ENCODE data around the gene ADAM12. TPM values are rescaled to one million over a fixed set of nuclear protein-coding genes. Genes with fewer than 3 reads are reported as not detected.

ADAM12 gene
- total RNA-seq, 1 experiment from 2014 or later = 0.24 TPM

GRCh38 chr10:126188679-126189200 is 199.5 kb downstream of the ADAM12 start:
- Histone ChIP-seq H3K27me3 (ENCODE audit: insufficient read depth, low read length) (no peaks in the 10 kb centered on the region), H2BK5ac (ENCODE audit: insufficient read length, low read length) (no peak overlapping the region), H4K8ac (replicated peaks; ENCODE audit: insufficient read length, low read depth, low read length) (no peak overlapping the region), H3K27ac (ENCODE audit: insufficient read length, low read depth, low read length) (no peak overlapping the region), H4K20me1 (ENCODE audit: control insufficient read depth, insufficient read depth, insufficient read length) (no peaks in the 10 kb centered on the region), H3K9me3 (ENCODE audit: control insufficient read depth, low read depth, low read length) (no peaks in the 10 kb centered on the region), H3K79me2 (ENCODE audit: insufficient read depth, low read length) (no peaks in the 10 kb centered on the region), H3K23me2 (ENCODE audit: insufficient read length, low read depth, low read length, poor library complexity, severe bottlenecking) (no peaks in the 10 kb centered on the region), H3K23ac (ENCODE audit: insufficient read length, low read depth, low read length) (no peak overlapping the region), H3K9ac (ENCODE audit: extremely low read depth, insufficient read length, low read length) (no peak overlapping the region), H3K56ac (ENCODE audit: insufficient read length, low read depth, low read length) (no peak overlapping the region), H3K4me1 (ENCODE audit: insufficient read depth, low read length) (no peaks in the 10 kb centered on the region), H2BK120ac (ENCODE audit: low read depth, low read length, poor library complexity, severe bottlenecking) (no peak overlapping the region), H3K18ac (ENCODE audit: insufficient read length, low read depth, low read length) (no peak overlapping the region), H2BK20ac (ENCODE audit: low read depth, low read length, poor library complexity, severe bottlenecking) (no peak overlapping the region), H2AFZ (ENCODE audit: low read length) (no peak overlapping the region), H3K14ac (ENCODE audit: insufficient read depth, low read length) (no peak overlapping the region), H3K79me1 (ENCODE audit: insufficient read depth, low read depth, low read length, poor library complexity, severe bottlenecking) (no peaks in the 10 kb centered on the region), H3K4ac (ENCODE audit: low read depth, low read length) (no peak overlapping the region), H4K5ac (ENCODE audit: insufficient read length, low read depth, low read length) (no peak overlapping the region), H2BK12ac (ENCODE audit: insufficient read length, low read depth, low read length) (no peak overlapping the region), H2BK15ac (ENCODE audit: low read depth, low read length) (no peak overlapping the region), H2AK5ac (ENCODE audit: insufficient read length, low read length) (no peak overlapping the region), H3T11ph (ENCODE audit: low read length) (no peak overlapping the region), H4K91ac (ENCODE audit: insufficient read length, low read depth, low read length) (no peak overlapping the region), H3K4me2 (ENCODE audit: insufficient read depth, insufficient read length, low read length) (no peak overlapping the region)
- no peak overlapping the region for H3K27ac Mint-ChIP-seq
- no peaks in the 10 kb centered on the region for H3K36me3 Mint-ChIP-seq (ENCODE audit: insufficient read depth in 1 of 3, low read depth in 3 of 3)
- H3K4me3 Mint-ChIP-seq = no peak overlapping the region
- WGBS (ENCODE audit: extremely low coverage, insufficient read length, low lambda C conversion rate) = 100% methylated on average over 1 of the region's 3 CpGs
- H3K27me3 Mint-ChIP-seq (ENCODE audit: low read depth) = peaks cover 7% of the 10 kb centered on the region
- H3K9me3 Mint-ChIP-seq = no peaks in the 10 kb centered on the region
- H3K4me1 Mint-ChIP-seq = peaks cover 2 to 3% of the 10 kb centered on the region in 2 experiments; a peak in 1 of 4 replicates
- no peak for DNase-seq
- TF ChIP-seq, protein P1, sequence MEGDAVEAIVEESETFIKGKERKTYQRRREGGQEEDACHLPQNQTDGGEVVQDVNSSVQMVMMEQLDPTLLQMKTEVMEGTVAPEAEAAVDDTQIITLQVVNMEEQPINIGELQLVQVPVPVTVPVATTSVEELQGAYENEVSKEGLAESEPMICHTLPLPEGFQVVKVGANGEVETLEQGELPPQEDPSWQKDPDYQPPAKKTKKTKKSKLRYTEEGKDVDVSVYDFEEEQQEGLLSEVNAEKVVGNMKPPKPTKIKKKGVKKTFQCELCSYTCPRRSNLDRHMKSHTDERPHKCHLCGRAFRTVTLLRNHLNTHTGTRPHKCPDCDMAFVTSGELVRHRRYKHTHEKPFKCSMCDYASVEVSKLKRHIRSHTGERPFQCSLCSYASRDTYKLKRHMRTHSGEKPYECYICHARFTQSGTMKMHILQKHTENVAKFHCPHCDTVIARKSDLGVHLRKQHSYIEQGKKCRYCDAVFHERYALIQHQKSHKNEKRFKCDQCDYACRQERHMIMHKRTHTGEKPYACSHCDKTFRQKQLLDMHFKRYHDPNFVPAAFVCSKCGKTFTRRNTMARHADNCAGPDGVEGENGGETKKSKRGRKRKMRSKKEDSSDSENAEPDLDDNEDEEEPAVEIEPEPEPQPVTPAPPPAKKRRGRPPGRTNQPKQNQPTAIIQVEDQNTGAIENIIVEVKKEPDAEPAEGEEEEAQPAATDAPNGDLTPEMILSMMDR (conservative IDR thresholded peaks at IDR 0.05) = no peak

Data from H9 (cell line).